Peyer's patch (tissue), 4 donors: ENCODE measurements around the gene COL5A2. TPM values are rescaled to one million over a fixed set of nuclear protein-coding genes. Genes with fewer than 3 reads are reported as not detected.
A peak's percentile ranks its signal among the peaks of the same experiment; 100 is the strongest.

ENCODE experiments used
- DNase-seq, 3 donors: peaks; one replicate each; pipeline ENCODE4 v3.0.0-alpha.2; 2017 to 2019
- H3K27ac ChIP-seq, 4 donors: fragments of 200-600 bp; sonication (generic); one replicate each; pipeline ENCODE4 v1.5.1; 2016 to 2019
- H3K27me3 ChIP-seq, 2 donors: fragments of 200-600 bp; sonication (generic); one replicate each; pipeline ENCODE4 v1.5.1; 2019
- H3K36me3 ChIP-seq, 3 donors: fragments of 200-600 bp; sonication (generic); one replicate each; pipeline ENCODE4 v1.5.1; 2016 to 2019
- H3K4me1 ChIP-seq, 4 donors: fragments of 200-600 bp; sonication (generic); one replicate each; pipeline ENCODE4 v1.5.1; 2016 to 2019
- H3K4me3 ChIP-seq, 4 donors: fragments of 200-600 bp; sonication (generic); 1 replicate in 3 of 4; 2 replicates in 1 of 4; pipeline ENCODE4 v1.5.1; 2016 to 2019; ENCODE audit warnings: mild to moderate bottlenecking in 1 of 4
- H3K9me3 ChIP-seq, 4 donors: fragments of 200-600 bp; sonication (generic); one replicate each; pipeline ENCODE4 v1.5.1; 2016 to 2019; ENCODE audit warnings: mild to moderate bottlenecking in 1 of 4
- POLR2A ChIP-seq, 2 donors: fragments of 450-650 bp; IDR thresholded peaks; one replicate each; pipeline ENCODE4 v1.5.1; 2017; ENCODE audit warnings: antibody characterized with exemption in 2 of 2, mild to moderate bottlenecking in 2 of 2, moderate library complexity in 2 of 2
- total RNA-seq, 4 donors: library from RNA; depleted of rRNA; stranded (reverse); fragments of >200 nt; gene quantifications; one replicate each; pipeline ENCODE4 v1.1.0, GENCODE V29; 2016
- TF ChIP-seq, protein P1 (sequence below), 6 experiments: fragments of 450-650 bp in 4 of 6; fragments of 200-600 bp in 2 of 6; sonication (generic) in 1 of 6; IDR thresholded peaks; one replicate each; pipeline ENCODE4 v1.5.1; 2017 to 2019; ENCODE audit warnings: antibody characterized with exemption in 6 of 6, mild to moderate bottlenecking in 3 of 6, moderate library complexity in 1 of 6

The COL5A2 gene
- total RNA-seq, 4 donors from 2014 or later: 10.2 to 53.6 (median 12.2) TPM

GRCh38 chr2:189024901-189025618 lies 154.5 kb downstream of the COL5A2 start:
- Histone ChIP-seq H3K9me3 (no peaks in the 10 kb centered on the region), H3K4me1 (no peaks in the 10 kb centered on the region), H3K27ac (no peak overlapping the region), H3K27me3 (no peaks in the 10 kb centered on the region), H3K36me3 (no peaks in the 10 kb centered on the region), H3K4me3 (no peak overlapping the region)
- DNase-seq: no peak
- no peak for TF ChIP-seq POLR2A (IDR thresholded peaks at IDR 0.05)
- TF ChIP-seq, protein P1, sequence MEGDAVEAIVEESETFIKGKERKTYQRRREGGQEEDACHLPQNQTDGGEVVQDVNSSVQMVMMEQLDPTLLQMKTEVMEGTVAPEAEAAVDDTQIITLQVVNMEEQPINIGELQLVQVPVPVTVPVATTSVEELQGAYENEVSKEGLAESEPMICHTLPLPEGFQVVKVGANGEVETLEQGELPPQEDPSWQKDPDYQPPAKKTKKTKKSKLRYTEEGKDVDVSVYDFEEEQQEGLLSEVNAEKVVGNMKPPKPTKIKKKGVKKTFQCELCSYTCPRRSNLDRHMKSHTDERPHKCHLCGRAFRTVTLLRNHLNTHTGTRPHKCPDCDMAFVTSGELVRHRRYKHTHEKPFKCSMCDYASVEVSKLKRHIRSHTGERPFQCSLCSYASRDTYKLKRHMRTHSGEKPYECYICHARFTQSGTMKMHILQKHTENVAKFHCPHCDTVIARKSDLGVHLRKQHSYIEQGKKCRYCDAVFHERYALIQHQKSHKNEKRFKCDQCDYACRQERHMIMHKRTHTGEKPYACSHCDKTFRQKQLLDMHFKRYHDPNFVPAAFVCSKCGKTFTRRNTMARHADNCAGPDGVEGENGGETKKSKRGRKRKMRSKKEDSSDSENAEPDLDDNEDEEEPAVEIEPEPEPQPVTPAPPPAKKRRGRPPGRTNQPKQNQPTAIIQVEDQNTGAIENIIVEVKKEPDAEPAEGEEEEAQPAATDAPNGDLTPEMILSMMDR (IDR thresholded peaks at IDR 0.05): peak in 1 of 6 experiments; percentile 8

DNA sequence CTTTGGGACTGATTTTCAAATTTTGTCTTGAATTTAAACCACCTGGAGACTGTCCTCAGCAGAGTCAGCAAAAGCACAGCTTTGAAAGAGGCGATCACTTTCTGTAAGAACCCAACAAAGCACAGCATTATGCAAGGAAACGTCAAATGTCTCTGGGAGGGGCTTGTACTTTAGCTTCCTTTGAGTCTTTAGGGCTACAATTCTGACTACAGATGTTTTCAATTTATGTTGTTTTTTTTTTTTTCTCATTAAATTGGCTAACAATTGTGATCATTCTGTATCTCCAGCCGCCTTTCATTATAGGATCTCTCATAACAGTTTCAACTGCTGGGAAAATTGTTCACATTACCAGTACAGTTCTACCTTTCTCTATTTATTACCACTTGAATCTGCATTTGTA lies 157.1 kb downstream of the COL5A2 start:
- Histone ChIP-seq H3K9me3 (no peaks in the 10 kb centered on the region), H3K36me3 (no peaks in the 10 kb centered on the region), H3K4me1 (no peaks in the 10 kb centered on the region), H3K4me3 (no peak overlapping the region), H3K27ac (peak overlapping the region in 1 of 4 donors; percentile 25), H3K27me3 (no peaks in the 10 kb centered on the region)
- DNase-seq: no peak
- TF ChIP-seq POLR2A (IDR thresholded peaks at IDR 0.05): no peak
- TF ChIP-seq, protein P1 (IDR thresholded peaks at IDR 0.05): no peak

DNA sequence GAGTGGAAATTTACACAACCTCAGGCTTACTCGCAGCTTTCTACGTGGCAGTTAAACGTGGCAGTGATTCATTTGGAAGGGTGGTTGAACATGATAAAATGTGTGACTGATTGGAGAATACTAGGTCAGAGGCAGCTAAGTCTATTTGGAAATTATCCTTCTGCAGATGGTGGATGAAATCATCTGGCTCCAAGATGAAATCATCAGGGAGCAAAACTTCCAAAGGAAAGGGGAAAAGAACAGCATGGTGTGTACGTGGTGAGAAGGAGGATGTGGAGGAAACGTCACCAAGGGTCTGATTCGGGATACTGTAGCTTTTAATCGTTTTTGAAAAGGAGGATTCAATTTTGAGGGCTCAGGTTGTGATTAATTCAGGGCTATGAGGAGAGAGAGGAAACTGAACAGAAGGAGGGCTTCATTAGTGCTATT lies 157.5 kb downstream of the COL5A2 start:
- H3K4me3 ChIP-seq: no peak overlapping the region
- H3K4me1 ChIP-seq: no peaks in the 10 kb centered on the region
- H3K9me3 ChIP-seq: no peaks in the 10 kb centered on the region
- H3K36me3 ChIP-seq: no peaks in the 10 kb centered on the region
- H3K27ac ChIP-seq: peak overlapping the region in 2 of 4 donors; percentile 19 to 25
- H3K27me3 ChIP-seq: no peaks in the 10 kb centered on the region
- TF ChIP-seq POLR2A (IDR thresholded peaks at IDR 0.05): no peak
- TF ChIP-seq, protein P1 (IDR thresholded peaks at IDR 0.05): no peak
- DNase-seq: no peak

DNA sequence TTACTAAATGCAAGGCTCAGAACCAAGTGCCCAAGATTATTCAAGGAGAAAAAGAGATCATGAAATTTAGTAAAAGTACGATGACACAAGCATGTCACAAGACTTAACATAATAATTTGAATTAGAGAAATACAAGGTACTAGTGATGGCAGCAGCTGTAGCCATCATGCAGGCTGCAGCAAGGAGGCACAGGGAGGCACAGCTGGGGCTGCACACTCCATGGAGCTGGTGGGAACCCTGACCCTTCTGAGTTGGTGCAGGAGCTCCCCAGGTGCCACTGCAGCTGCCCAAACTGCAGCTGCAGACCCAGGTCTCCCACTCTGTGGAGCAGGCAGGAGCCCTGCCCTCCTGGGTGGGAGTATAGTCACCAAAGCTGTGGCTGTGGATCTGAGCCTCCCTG lies 159.4 kb downstream of the COL5A2 start:
- Histone ChIP-seq H3K9me3 (no peaks in the 10 kb centered on the region), H3K4me1 (no peaks in the 10 kb centered on the region), H3K27me3 (no peaks in the 10 kb centered on the region), H3K27ac (no peak overlapping the region), H3K36me3 (no peaks in the 10 kb centered on the region), H3K4me3 (no peak overlapping the region)
- TF ChIP-seq POLR2A (IDR thresholded peaks at IDR 0.05): no peak
- TF ChIP-seq, protein P1 (IDR thresholded peaks at IDR 0.05): no peak
- DNase-seq: no peak

GRCh38 chr2:189018631-189019030 lies 160.9 kb downstream of the COL5A2 start:
- no peaks in the 10 kb centered on the region for H3K9me3 ChIP-seq
- TF ChIP-seq POLR2A (IDR thresholded peaks at IDR 0.05): no peak
- TF ChIP-seq, protein P1 (IDR thresholded peaks at IDR 0.05): no peak
- DNase-seq: no peak
- no peaks in the 10 kb centered on the region for H3K36me3 ChIP-seq
- no peak overlapping the region for H3K4me3 ChIP-seq
- H3K27ac ChIP-seq: no peak overlapping the region
- H3K27me3 ChIP-seq: no peaks in the 10 kb centered on the region
- H3K4me1 ChIP-seq: no peaks in the 10 kb centered on the region
